GM11168 (cell line): Measurements from ENCODE around the gene SLC25A1.

Experiments used
- in situ Hi-C: fragments of 300-500 bp; cut with MboI; formaldehyde crosslinking; loops from one replicate; pipeline ENCODE4 v1.12.0; 2022; ENCODE audit warnings: low sequenced_read_pairs; ENCODE audit not compliant: unreplicated experiment

The SLC25A1 gene

DNA sequence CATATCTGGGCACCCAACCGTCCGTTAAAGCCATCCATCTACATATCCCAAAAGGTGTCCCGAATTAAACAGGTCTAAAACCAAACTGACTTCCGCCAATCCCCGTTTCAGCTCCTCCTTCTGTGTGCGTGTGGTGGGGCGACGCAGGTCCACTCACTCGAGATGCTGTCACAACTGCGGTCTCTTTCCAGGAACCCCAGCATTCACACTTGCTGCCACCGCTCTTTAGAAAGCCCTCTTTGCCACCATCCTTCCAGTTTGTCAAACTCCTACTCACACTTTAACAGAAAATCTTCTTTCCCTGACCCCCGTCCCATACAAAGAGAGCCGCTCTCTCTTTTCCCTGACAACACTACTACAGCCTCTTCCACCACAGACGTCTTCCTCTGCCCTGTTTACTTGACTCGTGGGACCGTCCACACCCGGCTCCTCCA is 34.6 kb downstream of the SLC25A1 start:
- in situ Hi-C loops = no loop called here

DNA sequence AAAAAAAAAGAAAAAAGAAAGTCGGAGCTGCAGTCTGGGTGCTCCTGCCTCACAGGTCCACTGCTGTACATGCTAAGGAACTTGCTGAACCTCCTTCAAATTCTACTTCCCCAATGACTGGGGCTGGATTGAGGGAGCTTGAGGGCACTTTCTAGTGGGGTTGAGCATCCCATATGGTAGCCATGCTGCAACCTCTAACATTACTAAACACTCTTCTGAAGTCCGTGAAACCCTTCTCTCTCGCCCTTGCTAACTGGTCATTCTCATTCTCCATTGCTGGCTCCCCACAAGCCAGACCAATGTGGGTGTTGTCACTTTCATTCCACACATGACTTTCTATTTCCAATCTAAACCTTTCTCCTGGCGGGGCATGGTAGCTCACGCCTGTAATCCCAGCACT is 35.3 kb downstream of the SLC25A1 start:
- in situ Hi-C loops = no loop called here

DNA sequence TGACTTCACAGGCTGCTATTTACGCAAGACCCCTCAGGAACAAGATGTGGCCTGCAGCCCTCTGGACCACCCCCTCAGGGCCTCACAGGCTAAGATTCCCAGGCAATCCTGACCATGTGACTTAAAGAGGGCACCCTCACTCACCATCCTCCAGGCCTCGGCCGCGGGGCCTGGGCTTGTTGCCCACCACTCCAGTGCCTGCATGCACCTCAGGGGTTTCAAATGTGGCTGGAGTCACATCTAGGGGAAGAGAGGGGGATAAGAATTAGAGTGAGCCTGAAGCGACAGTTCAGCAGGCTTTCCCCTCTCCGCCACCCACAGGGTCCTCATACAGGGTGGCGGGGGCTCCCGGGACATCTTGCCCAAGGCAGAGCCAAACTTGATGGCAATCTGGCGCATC is 36.1 kb downstream of the SLC25A1 start:
- in situ Hi-C loops = no loop called here

DNA sequence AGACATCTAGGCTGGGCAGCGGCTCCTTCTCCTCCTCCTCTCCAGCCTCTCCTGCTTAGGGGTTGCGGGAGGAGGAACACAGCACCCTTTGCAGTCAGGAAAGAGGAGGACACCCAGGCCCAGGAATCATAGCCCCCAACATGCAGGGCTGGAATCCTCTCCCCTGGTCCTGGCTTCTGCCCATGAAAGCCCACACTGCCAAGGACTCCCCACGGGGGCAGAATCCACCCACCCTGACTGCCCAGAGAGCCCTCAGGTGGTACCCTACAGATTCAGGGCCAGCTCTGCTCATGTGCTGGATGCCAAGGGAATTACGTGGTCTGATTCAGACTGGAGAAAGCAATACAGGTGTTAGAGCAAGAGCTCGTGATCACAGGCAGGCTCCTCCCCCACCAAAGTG is 38.6 kb downstream of the SLC25A1 start:
- in situ Hi-C loops = no loop called here

DNA sequence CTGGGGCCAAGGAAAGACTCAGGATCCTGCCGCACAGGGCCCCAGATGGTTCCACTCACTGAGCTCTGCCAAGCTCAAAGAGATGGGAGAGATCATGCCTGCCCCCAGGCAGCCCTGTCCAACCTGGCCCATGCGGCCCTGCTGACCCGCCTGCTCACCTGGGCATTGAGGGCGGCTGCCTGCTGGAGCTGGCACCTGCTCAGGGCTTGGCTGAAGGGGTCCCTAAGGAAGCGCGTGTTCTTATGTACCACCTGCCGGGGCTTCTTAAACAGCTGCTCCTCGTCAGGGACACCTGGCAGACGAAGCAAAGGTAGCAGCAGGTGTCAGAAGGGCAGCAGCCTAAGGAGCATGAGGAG is 39.6 kb downstream of the SLC25A1 start:
- in situ Hi-C loops = no loop called here

DNA sequence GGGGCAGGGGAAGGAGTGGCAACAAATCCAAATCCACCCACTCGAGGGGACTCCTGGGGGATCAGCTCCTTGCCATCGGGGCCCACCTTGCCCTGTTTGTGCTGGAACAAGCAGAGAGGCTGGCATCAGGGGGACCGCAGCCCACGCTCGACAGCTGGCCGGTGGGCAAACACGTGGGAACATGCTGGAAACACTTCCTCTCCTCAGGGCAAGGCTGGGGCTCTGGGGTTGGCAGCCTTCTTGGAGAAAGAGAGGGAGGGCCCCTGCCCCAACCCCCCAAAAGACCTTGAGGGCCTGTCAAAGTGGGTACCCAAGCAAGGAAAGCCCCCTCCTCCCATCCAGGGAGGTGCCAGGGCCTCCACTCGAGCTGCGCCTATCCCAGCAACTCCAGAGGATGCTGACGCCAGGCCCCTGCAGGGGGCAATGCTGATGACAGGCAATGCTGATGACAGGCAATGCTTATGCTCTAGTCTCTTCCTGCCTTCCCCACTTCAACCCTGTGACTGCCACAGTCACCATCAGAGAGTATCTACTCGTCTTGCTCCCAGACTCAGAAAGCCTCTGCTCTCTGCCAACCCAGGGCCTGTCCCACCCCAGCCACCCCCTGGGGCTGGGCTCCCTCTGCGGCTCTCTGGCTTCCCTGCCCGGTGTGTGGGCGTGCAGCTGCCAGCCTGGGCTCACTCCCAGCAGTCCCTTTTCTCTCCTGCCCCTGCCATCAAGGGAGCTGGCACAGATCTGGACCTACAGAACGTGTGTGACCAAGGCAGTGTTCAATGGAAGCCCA is 40.1 kb downstream of the SLC25A1 start:
- in situ Hi-C loops = no loop called here

DNA sequence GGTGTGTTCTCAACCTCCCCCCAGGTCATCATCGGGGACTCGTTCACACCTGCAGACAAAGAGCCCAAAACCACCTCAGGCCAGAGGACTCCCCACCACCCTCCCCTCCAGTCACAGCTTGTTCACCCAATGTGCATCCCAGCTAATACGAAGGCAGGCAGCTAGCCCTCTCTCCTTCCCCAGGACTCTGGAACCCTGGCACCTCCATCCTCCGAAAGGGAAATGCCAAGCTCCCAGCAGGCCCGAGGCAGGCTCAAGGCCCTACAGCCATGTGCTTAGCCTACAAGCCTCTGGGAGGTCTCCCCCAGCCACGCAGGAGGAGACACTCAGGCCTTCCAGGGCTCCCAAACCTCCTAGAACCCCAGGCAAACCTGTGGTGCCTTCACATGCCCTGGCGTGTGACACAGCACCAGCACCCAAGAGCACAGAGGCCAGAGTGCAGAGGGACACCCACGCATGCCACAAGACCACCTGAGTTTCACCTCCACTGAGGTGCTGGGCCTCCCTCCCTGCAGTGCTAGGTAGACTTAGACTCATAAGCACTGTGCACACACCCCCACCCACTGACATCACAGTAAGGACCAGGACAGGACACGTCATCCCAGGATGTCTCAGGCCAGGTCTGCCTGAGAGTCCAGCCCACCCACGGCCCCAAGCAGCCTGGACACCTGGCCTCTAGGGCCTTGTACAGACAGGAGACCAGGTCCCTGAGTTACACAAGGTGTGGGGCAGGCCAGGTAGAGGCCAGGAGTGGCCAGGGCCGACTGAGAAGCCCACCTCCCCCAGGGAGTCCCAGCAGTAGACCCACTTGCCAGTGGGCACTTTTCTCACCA is 40.9 kb downstream of the SLC25A1 start:
- in situ Hi-C loops = no loop called here

DNA sequence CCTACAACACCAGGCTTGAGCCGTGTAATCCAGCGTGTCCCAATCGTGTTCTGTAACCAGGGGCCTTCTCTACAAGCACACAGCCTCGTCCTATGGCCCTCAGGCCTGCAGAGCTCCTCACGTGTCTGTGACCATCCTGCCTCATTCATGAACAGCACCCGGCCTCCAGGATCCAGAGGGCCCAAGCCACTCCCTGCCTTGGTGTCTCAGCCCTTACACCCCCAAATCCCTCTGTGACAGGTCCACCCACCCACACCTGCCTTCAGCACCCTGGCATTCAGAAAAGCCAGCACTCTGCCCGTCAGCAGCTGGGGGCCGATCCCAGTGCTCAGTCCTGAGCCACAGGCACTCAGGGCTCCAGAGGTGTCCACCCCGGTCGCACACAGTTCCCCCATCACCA is 41.6 kb downstream of the SLC25A1 start:
- in situ Hi-C loops = no loop called here

DNA sequence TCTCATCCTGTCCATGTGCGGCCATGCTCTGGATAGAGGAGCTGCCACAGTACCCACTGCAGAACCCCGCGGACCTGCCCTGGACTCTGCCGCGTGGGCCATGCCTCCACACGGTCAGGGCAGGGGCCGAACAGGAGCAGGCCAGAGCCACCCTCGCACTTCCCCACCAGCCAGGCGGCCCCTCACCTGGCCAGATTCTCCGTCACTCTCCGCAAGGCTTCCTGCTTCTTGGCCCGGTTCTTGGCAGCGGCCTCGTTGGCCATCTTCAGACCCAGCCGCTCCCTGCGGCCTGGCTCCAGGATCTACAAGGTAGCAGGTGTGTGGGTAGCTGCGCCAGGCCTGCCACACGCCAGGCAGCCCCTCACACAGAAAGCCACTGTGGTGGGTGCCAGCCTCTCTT is 43.7 kb downstream of the SLC25A1 start:
- in situ Hi-C loops = no loop called here

DNA sequence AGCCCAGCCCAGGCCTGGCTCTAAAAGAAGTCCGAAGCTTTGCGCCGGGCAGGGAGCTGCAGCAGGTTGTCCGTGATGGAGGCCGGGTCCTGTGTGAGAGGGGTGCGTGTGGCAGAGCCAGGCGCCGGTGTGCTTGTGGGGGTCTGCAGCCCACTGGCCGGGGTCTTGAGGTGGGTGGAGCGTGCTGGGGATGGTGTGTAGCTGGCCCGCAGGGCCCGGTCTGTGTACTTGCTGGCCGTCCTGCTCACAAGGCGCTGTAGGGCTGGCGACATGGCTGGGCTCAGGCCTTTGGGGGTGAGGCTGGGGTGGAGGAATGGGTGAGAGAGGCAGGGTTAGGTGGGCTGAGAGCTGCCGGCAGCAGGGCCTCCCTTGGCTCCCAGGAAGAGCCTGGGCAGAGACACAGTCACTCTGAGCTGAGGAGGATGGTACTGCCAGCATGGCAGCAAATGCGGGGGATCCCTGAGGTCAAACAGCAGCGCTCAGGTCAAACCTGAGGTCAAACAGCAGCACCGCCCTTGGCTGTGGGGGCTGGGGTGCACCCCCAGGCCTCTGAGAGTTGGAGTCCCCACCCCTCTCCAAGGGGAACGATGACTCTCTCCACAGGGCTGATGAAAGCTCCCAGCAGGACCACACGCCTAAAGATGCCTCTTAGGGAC is 44.2 kb downstream of the SLC25A1 start:
- in situ Hi-C loops = no loop called here

DNA sequence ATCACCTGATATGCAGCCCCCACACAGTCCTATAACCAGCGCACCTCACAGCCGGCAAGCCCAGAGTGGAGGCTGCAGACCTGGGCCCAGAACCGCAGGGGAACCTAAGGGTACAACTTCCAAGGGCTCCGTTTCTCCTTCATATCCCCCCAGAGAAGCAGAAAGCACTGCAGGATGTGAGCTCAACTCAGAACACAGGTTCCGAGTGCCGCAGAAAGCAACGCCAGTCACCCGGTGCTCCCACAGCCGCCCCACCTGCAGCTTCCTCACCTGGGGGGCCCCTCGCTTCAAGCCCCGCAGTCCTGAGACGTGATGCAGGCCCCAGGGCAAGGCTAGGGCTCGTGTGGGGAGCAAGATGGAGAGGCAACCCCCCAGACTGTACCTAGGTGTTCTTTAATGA is 45.0 kb downstream of the SLC25A1 start:
- in situ Hi-C loops = no loop called here

DNA sequence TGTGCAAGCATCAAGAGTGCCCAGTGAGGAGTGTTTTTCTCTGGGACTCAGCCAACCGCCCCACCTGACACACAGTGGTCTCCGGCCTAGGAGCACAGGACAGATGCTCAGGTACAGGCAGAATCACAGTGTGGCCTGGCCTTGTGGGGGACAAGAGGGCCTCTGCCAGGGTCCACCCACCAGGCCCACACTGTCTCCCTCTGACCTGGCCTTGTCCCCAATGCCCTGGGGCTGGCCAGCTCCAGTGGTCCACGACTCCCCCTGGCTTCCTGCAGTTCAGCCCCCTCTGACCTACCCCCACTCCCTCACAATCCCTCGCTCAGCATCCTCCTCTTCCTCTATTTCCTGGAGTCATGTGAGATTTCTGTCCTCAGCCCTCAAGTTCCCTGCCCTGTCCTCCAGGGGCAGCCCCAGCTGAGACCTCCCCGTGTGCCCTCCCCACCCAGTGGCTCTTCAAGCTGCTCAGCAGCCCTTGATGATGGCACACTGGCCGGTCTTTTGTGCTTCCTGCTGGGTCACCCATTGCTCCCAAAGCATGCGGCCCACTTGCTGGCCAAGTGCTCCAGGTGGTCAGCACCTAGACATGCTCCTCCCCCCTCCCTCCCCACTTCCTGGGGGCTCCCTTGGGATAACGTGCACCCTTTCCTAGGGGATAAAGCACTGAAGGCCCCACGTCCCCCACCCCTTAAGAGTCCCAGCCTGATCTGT is 45.7 kb downstream of the SLC25A1 start:
- in situ Hi-C loops = no loop called here

DNA sequence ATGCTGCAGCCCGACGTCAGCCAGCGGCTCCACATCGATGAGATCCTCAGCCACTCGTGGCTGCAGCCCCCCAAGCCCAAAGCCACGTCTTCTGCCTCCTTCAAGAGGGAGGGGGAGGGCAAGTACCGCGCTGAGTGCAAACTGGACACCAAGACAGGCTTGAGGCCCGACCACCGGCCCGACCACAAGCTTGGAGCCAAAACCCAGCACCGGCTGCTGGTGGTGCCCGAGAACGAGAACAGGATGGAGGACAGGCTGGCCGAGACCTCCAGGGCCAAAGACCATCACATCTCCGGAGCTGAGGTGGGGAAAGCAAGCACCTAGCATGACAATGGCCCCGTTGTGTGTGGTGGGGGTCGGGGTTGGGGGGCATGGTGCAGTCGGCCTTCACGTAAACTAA is 46.4 kb downstream of the SLC25A1 start:
- in situ Hi-C loops = no loop called here

DNA sequence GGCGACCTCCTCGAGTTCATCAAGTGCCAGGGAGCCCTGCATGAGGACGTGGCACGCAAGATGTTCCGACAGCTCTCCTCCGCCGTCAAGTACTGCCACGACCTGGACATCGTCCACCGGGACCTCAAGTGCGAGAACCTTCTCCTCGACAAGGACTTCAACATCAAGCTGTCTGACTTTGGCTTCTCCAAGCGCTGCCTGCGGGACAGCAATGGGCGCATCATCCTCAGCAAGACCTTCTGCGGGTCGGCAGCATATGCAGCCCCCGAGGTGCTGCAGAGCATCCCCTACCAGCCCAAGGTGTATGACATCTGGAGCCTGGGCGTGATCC is 46.9 kb downstream of the SLC25A1 start:
- in situ Hi-C loops = no loop called here

DNA sequence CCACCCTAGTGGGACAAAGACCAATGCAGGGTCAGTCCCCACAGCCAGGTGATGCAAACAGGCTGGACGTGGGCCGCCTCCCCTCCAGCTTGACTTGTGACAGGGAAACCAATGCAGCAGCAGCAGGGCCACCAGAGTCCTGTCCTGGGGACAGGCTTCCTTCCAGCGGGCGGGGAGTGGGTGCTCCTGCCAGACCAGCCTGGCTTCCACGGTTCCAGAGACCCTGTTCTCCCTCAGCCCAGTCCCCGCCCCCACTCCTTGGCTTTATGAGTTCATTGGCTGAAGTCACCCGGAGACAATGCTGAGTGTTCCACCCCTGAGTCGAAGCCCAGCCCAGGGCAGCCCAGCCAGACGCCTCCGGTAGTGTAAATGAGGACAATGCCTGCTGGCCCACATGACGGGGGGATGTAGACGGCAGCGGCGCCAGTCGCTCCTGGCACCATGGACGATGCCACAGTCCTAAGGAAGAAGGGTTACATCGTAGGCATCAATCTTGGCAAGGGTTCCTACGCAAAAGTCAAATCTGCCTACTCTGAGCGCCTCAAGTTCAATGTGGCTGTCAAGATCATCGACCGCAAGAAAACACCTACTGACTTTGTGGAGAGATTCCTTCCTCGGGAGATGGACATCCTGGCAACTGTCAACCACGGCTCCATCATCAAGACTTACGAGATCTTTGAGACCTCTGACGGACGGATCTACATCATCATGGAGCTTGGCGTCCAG is 47.4 kb downstream of the SLC25A1 start, which contains the start of gene TSSK2:
TSS of gene TSSK2 (plus strand) at position 350 of the 726 bp plus-strand sequence. CDS start at position 442, 92 bp downstream.
- in situ Hi-C loops = no loop called here

DNA sequence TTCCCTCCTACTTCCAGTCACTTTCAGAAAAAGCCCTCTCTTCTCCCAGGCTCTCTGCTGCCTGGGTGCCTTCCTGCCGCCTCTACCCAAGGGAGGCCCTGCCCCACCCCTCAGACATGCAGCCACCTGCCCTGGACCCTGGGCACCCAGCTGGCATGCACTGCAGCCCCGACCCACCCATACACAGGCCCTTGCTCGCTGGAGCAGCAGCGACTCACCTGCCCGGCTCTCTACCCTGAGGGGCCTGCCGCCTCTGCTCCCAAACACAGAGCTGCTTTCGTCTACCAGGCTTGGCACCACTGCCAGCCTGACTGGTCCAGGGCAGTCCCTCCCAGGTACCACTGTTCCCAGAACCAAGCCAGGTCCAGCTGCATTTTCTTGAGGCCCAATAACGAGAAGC is 48.7 kb downstream of the SLC25A1 start:
- in situ Hi-C loops = no loop called here

DNA sequence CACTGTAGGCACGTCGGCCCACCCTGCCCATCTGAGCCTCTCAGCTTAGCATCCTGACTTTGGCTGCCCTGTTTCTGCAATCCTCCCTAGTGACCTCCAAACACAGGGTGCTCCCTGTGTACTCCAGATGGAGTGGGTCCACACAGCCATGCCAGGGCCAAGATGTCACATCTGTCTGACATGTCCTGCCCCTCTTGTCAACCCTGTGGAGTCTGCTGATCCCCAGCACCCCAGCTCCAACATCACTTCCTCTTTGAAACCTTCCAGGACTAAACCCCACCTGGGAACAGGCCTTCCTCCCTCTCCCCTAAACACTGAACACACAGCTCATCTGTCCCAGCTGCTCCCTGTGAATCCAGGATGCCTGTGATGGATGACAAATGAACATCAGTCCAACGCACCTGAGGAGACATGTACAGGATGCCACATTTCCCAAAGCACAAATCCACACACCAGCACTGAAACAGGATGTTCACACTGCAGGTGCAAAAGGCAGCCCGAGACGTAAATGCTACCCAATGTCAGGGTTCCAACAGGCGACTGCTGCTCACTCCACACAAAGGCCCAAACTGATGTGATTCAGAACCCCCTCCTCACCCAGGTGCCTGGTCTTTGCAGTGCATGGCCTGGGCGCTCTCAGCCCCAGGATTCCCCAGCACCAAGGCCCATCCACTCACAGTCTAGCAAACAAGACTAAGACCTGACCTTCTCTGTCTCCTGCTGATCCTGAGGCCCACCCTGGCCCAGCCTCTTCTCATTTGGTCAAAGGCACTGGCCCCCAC is 49.4 kb downstream of the SLC25A1 start:
- in situ Hi-C loops = no loop called here

DNA sequence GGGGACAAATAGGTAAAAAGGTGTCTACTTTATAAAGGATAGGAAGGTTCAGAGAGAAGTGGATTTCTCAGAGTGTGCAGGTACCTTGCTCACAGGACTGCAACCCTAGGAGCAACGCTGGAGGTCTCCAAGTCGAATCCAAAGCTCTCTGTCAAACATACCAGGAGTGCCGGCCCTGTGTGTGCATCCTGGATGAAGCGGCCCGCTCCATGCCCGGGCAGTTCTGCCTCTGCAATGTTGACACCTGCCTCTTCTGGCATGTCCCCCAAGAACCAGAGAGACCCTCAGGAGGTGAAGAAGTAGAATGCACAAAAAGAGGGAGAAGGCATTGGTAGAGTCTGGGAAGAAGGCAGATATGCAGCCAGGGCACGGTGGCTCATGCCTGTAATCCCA is 50.5 kb downstream of the SLC25A1 start:
- in situ Hi-C loops = no loop called here

DNA sequence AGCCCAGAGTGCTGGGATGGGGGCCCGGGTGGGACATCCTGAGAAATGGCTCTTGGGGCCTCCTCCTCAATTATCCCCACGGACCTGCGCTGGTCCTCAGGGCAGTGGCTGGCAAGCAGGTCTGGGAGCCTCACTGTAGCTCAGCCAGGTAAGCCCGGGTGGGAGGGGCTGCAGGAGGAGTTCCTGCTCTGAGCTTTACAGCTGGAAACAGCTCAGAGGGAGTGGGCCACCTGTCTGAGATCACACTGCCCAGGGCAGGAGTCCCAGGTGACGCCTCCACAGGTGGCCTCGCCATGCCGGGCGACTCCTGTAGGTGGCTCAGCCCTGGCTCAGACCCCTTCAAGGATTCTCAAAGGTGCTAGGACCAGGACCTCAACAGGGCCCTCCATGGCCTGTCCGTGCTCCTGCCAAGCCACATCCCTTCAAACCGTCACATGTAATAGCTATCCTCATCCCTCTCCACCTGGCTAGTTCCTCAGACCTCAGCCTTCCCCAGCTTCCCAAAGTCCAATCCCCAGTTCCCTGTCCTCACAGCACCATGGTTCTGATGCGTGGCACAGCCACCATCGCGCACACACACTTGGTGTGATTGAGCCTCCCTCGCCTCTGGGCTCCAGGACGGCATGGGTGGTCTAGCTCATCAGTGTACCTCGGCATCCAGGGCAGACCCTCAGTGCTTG is 51.1 kb downstream of the SLC25A1 start:
- in situ Hi-C loops = no loop called here
